HG03108 (cell line): ENCODE results near the gene PFDN1.
"Not testable (repeated sequence)": the region's sequence is repeated elsewhere in the genome, so short reads cannot be mapped to it uniquely, and the experiment has no call there.

ENCODE experiments used
- ATAC-seq: cut with Tn5 transposase; IDR thresholded peaks from one replicate; pipeline ENCODE4 v1.9.1; 2021; ENCODE audit warnings: moderate library complexity; ENCODE audit not compliant: unreplicated experiment

Gene PFDN1

GRCh38 chr5:140302786-140303639 is at the start of gene PFDN1:
PFDN1 (minus strand) TSS chr5:140303101; CDS start chr5:140303073, 28 bp downstream.
- ATAC-seq = peak; percentile 90

- no peak for ATAC-seq
Observed at GRCh38 chr5:140351609-140352334, 48.9 kb upstream of the PFDN1 start.

- no peak for ATAC-seq
Observed at GRCh38 chr5:140349244-140349643, 46.3 kb upstream of the PFDN1 start.

- ATAC-seq = no peak
Observed at GRCh38 chr5:140348104-140348503, 45.2 kb upstream of the PFDN1 start.

- no peak for ATAC-seq
Observed at GRCh38 chr5:140347360-140347759, 44.5 kb upstream of the PFDN1 start.

GRCh38 chr5:140346348-140347221 is 43.7 kb upstream of the PFDN1 start, which contains the start of gene HBEGF:
HBEGF (minus strand) TSS chr5:140346603; CDS start chr5:140346328, 275 bp downstream.
- peak; percentile 62 for ATAC-seq

- peak; percentile 21 for ATAC-seq
Observed at GRCh38 chr5:140345919-140346347, 43.0 kb upstream of the PFDN1 start.

- ATAC-seq = no peak
Observed at GRCh38 chr5:140344683-140345423, 42.0 kb upstream of the PFDN1 start.

- ATAC-seq = not testable (repeated sequence)
Observed at GRCh38 chr5:140343849-140344248, 40.9 kb upstream of the PFDN1 start.

- no peak for ATAC-seq
Observed at GRCh38 chr5:140342896-140343295, 40.0 kb upstream of the PFDN1 start.

- ATAC-seq = no peak
Observed at GRCh38 chr5:140342287-140342686, 39.4 kb upstream of the PFDN1 start.

GRCh38 chr5:140341591-140341990 is 38.7 kb upstream of the PFDN1 start:
- no peak for ATAC-seq

GRCh38 chr5:140340605-140341121 is 37.8 kb upstream of the PFDN1 start:
- no peak for ATAC-seq

GRCh38 chr5:140339636-140340035 is 36.7 kb upstream of the PFDN1 start:
- no peak for ATAC-seq

- no peak for ATAC-seq
Observed at GRCh38 chr5:140338908-140339307, 36.0 kb upstream of the PFDN1 start.

- ATAC-seq = no peak
Observed at GRCh38 chr5:140338336-140338735, 35.4 kb upstream of the PFDN1 start.

- ATAC-seq = no peak
Observed at GRCh38 chr5:140337880-140338279, 35.0 kb upstream of the PFDN1 start.

GRCh38 chr5:140336388-140336787 is 33.5 kb upstream of the PFDN1 start:
- ATAC-seq = no peak

GRCh38 chr5:140331638-140332037 is 28.7 kb upstream of the PFDN1 start:
- ATAC-seq = no peak
